ENCODE data around the gene FAM78A. TPM values are rescaled to one million over a fixed set of nuclear protein-coding genes. Genes with fewer than 3 reads are reported as not detected.
"Not testable (repeated sequence)": the region's sequence is repeated elsewhere in the genome, so short reads cannot be mapped to it uniquely, and the experiment has no call there.

FAM78A gene
- total RNA-seq, 6 experiments from 2014 or later: 0.11 to 0.83 (median 0.34) TPM

GRCh38 chr9:131218370-131218769 is 57.9 kb downstream of the FAM78A start:
- H3K9me3 Mint-ChIP-seq: no peaks in the 10 kb centered on the region
- no peak overlapping the region for H3K4me3 Mint-ChIP-seq
- H3K4me1 Mint-ChIP-seq (ENCODE audit: low read depth): peaks cover 30% of the 10 kb centered on the region
- peaks cover 2% of the 10 kb centered on the region for H3K27me3 Mint-ChIP-seq (ENCODE audit: insufficient read depth)
- peaks cover 36% of the 10 kb centered on the region for H3K36me3 Mint-ChIP-seq (ENCODE audit: low read depth)
- TF ChIP-seq CTCF (IDR thresholded peaks at IDR 0.05): no peak
- DNase-seq: no peak
- no peak overlapping the region for H3K27ac Mint-ChIP-seq

GRCh38 chr9:131217331-131218031 is 58.8 kb downstream of the FAM78A start:
- DNase-seq: no peak
- Mint-ChIP-seq H3K4me1 (ENCODE audit: low read depth) (peaks cover 31% of the 10 kb centered on the region), H3K9me3 (peaks cover under 1% of the 10 kb centered on the region), H3K27me3 (ENCODE audit: insufficient read depth) (no peaks in the 10 kb centered on the region; the same call in 1 of the 2 replicates), H3K36me3 (ENCODE audit: low read depth) (peaks cover 38% of the 10 kb centered on the region), H3K4me3 (no peak overlapping the region), H3K27ac (no peak overlapping the region)
- no peak for TF ChIP-seq CTCF (IDR thresholded peaks at IDR 0.05)

GRCh38 chr9:131216806-131217205 is 59.5 kb downstream of the FAM78A start:
- H3K4me1 Mint-ChIP-seq (ENCODE audit: low read depth): peaks cover 31% of the 10 kb centered on the region
- no peak for TF ChIP-seq CTCF (IDR thresholded peaks at IDR 0.05)
- H3K4me3 Mint-ChIP-seq: no peak overlapping the region
- DNase-seq: no peak
- peaks cover 6% of the 10 kb centered on the region for H3K9me3 Mint-ChIP-seq
- H3K27ac Mint-ChIP-seq: no peak overlapping the region
- H3K36me3 Mint-ChIP-seq (ENCODE audit: low read depth): peaks cover 40% of the 10 kb centered on the region
- no peaks in the 10 kb centered on the region; the same call in 1 of the 2 replicates for H3K27me3 Mint-ChIP-seq (ENCODE audit: insufficient read depth)

- H3K27ac Mint-ChIP-seq: no peak overlapping the region
- no peak for DNase-seq
- TF ChIP-seq CTCF (IDR thresholded peaks at IDR 0.05): no peak
- no peak overlapping the region for H3K4me3 Mint-ChIP-seq
- H3K9me3 Mint-ChIP-seq: peaks cover 16% of the 10 kb centered on the region
- peaks cover 49% of the 10 kb centered on the region for H3K36me3 Mint-ChIP-seq (ENCODE audit: low read depth)
- H3K4me1 Mint-ChIP-seq (ENCODE audit: low read depth): peaks cover 31% of the 10 kb centered on the region
- no peaks in the 10 kb centered on the region; the same call in 1 of the 2 replicates for H3K27me3 Mint-ChIP-seq (ENCODE audit: insufficient read depth)
Observed at GRCh38 chr9:131214876-131215275, 61.4 kb downstream of the FAM78A start.

- no peak for DNase-seq
- H3K4me1 Mint-ChIP-seq (ENCODE audit: low read depth): peaks cover 31% of the 10 kb centered on the region
- no peak for TF ChIP-seq CTCF (IDR thresholded peaks at IDR 0.05)
Observed at GRCh38 chr9:131214286-131214856, 61.9 kb downstream of the FAM78A start.

GRCh38 chr9:131211920-131212319 is 64.4 kb downstream of the FAM78A start:
- H3K9me3 Mint-ChIP-seq: peaks cover 16% of the 10 kb centered on the region
- H3K4me1 Mint-ChIP-seq (ENCODE audit: low read depth): peaks cover 17% of the 10 kb centered on the region
- DNase-seq; H3K27me3 Mint-ChIP-seq (ENCODE audit: insufficient read depth); H3K27ac Mint-ChIP-seq; H3K4me3 Mint-ChIP-seq: not testable (repeated sequence)
- H3K36me3 Mint-ChIP-seq (ENCODE audit: low read depth): peaks cover 62% of the 10 kb centered on the region

More at GRCh38 chr9:131214286-131214856, 61.9 kb downstream of the FAM78A start:
- H3K27ac Mint-ChIP-seq: 0 out of 2 replicates have a peak overlapping the region, but pooled peaks have one; percentile 17
- peaks cover 54% of the 10 kb centered on the region for H3K36me3 Mint-ChIP-seq (ENCODE audit: low read depth)
- peaks cover 16% of the 10 kb centered on the region for H3K9me3 Mint-ChIP-seq
- H3K27me3 Mint-ChIP-seq (ENCODE audit: insufficient read depth): no peaks in the 10 kb centered on the region; the same call in 1 of the 2 replicates
- no peak overlapping the region for H3K4me3 Mint-ChIP-seq
